ENCODE measurements around the gene ADGRA1. TPM values are rescaled to one million over a fixed set of nuclear protein-coding genes. Genes with fewer than 3 reads are reported as not detected.
A peak's percentile ranks its signal among the peaks of the same experiment; 100 is the strongest.

ADGRA1 gene, protein sequence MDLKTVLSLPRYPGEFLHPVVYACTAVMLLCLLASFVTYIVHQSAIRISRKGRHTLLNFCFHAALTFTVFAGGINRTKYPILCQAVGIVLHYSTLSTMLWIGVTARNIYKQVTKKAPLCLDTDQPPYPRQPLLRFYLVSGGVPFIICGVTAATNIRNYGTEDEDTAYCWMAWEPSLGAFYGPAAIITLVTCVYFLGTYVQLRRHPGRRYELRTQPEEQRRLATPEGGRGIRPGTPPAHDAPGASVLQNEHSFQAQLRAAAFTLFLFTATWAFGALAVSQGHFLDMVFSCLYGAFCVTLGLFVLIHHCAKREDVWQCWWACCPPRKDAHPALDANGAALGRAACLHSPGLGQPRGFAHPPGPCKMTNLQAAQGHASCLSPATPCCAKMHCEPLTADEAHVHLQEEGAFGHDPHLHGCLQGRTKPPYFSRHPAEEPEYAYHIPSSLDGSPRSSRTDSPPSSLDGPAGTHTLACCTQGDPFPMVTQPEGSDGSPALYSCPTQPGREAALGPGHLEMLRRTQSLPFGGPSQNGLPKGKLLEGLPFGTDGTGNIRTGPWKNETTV
- not detected in 2 replicates for total RNA-seq (2013; cell fraction: nucleolus; rRNA removed)
- total RNA-seq (2014; rRNA removed): not detected in 2 replicates
- not detected in 2 replicates for total RNA-seq (2014; rRNA removed; fragmentation: Illumina TruSeq; extraction: Trizol)
- not detected in 2 replicates for total RNA-seq (2021)
- not detected for polyA plus RNA-seq (2011; ENCODE audit: low read depth)
- polyA plus RNA-seq (2011; rRNA removed): not detected in 2 replicates
- polyA plus RNA-seq (2011; cell fraction: cytosol; rRNA removed): not detected in 2 replicates
- polyA plus RNA-seq (2011; cell fraction: nucleus; rRNA removed): not detected in 2 replicates
- polyA plus RNA-seq (2012): not detected in 2 replicates
- not detected in 2 replicates for polyA plus RNA-seq (2014; fragmentation: Illumina TruSeq; extraction: Trizol)
- polyA plus RNA-seq (2014; fragmentation: Nextera tagmentation; extraction: Ambion mirVana): not detected
- not detected in 2 replicates for polyA plus RNA-seq (2014; rRNA removed)
- polyA plus RNA-seq (2016; fragmentation: Nextera tagmentation; extraction: Ambion mirVana): not detected
- polyA minus RNA-seq (2011; rRNA and poly(A)+ RNA removed): not detected in 2 replicates
- not detected in 2 replicates for polyA minus RNA-seq (2011; cell fraction: cytosol; rRNA and poly(A)+ RNA removed)
- polyA minus RNA-seq (2011; cell fraction: nucleus; rRNA and poly(A)+ RNA removed): not detected in 2 replicates
- Bru-seq, nascent RNA: not detected
- BruChase-seq, experiment 1, labeled RNA remaining after a 6-hour chase: percentile 2 among the genes with signal in this experiment
- BruChase-seq, experiment 2, labeled RNA remaining after a 2-hour chase: not detected
- long read RNA-seq, experiment 1: 0 reads
- long read RNA-seq, experiment 2: 0 reads

DNA sequence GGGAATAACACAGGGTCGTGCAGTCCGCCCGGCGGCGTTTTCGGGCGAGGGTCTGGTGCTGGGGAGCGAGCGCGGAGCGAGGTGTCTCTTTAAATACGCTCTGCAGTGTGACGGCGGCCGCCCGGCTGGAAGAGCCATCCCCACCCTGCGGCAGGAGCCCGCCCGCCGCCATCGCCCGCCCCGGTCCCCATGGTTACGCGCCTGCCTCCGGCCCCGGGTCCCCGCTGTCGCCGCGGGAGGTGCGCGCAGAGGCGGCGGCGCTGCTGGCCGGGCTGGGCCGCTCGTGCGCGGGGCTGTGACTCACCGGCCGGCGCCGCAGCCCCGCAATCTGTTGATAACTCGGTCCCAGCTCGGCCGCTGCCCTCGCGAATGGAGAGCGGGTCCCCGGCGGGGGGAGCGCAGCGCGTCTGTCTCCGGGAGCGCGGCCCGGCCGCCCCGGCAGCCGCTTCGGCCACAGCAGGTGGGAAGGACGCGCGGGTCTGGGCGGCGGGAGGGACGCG lies at the start of gene ADGRA1:
TSS of gene ADGRA1 (plus strand) at position 246 of the 500 bp plus-strand sequence. CDS start 986 bp downstream, outside the sequence.
- Histone ChIP-seq H3K4me2 (ENCODE audit: control insufficient read depth, insufficient read depth) (no peak within 1 kb of the TSS), H3K4me1 (ENCODE audit: control insufficient read depth, insufficient read depth, low read length) (no peaks in the 10 kb centered on the region), H3K36me3 (ENCODE audit: control insufficient read depth in 2 of 2, insufficient read depth in 2 of 2, low read length in 1 of 2) (no peaks in the 10 kb centered on the region), H3K4me3 (no peak within 1 kb of the TSS), H3K27ac (ENCODE audit: control insufficient read depth, insufficient read depth) (no peak within 1 kb of the TSS), H3K9me3 (replicated peaks; ENCODE audit: control insufficient read depth, insufficient read depth, low read length) (no peaks in the 10 kb centered on the region), H4K20me1 (ENCODE audit: control insufficient read depth, insufficient read depth) (no peaks in the 10 kb centered on the region), H3K9ac (ENCODE audit: control insufficient read depth, insufficient read depth, low read length) (no peak within 1 kb of the TSS), H2AFZ (ENCODE audit: control insufficient read depth, low read depth, low read length) (no peak within 1 kb of the TSS), H3K79me2 (ENCODE audit: control insufficient read depth, insufficient read depth, low read length) (no peaks in the 10 kb centered on the region), H3K27me3 (replicated peaks in 1 of 2; ENCODE audit: control insufficient read depth in 2 of 2, insufficient read depth in 2 of 2, low read length in 1 of 2) (no peaks in the 10 kb centered on the region)
- no peak for FAIRE-seq
- BruUV-seq (replicated peaks): no TSS peak
- ChIA-PET SMC1A (ENCODE audit: uncharacterized antibody, unreplicated experiment) (no interaction called here), RAD21 (ENCODE audit: unreplicated experiment) (no interaction called here), POLR2A (no interaction called here), CTCF (no interaction called here)
- 37% methylated on average over 44 of the region's 72 CpGs for WGBS (ENCODE audit: insufficient coverage, insufficient replicate concordance, low lambda C conversion rate, missing lambda C conversion rate)
- intact Hi-C loops (cut with micrococcal nuclease; ENCODE audit: unreplicated experiment) (no loop called here), in situ Hi-C loops (cut with MboI) (no loop called here)
- TF ChIP-seq SP1 (IDR thresholded peaks at IDR 0.05; ENCODE audit: low read depth, low read length) (no peak), ZNF207 (IDR thresholded peaks at IDR 0.05; ENCODE audit: borderline replicate concordance) (no peak), EZH2 (IDR thresholded peaks at IDR 0.05; ENCODE audit: borderline replicate concordance, control insufficient read depth, low read depth, low read length) (no peak), NBN (IDR thresholded peaks at IDR 0.05) (no peak), RCOR1 (conservative IDR thresholded peaks at IDR 0.05; ENCODE audit: low read depth, low read length) (no peak), TAF1 (IDR thresholded peaks at IDR 0.05; ENCODE audit: borderline replicate concordance, low read depth, low read length) (no peak), YY1 (IDR thresholded peaks at IDR 0.05; ENCODE audit: low read depth, low read length) (no peak), ZNF217 (IDR thresholded peaks at IDR 0.05) (no peak), IRF4 (IDR thresholded peaks at IDR 0.05; ENCODE audit: low read depth, low read length) (no peak), SMARCA5 (IDR thresholded peaks at IDR 0.05) (no peak), RUNX3 (IDR thresholded peaks at IDR 0.05; ENCODE audit: low read length) (no peak), POU2F2 (IDR thresholded peaks at IDR 0.05; ENCODE audit: borderline replicate concordance, low read depth, low read length) (no peak)
- TF ChIP-seq, protein P1, sequence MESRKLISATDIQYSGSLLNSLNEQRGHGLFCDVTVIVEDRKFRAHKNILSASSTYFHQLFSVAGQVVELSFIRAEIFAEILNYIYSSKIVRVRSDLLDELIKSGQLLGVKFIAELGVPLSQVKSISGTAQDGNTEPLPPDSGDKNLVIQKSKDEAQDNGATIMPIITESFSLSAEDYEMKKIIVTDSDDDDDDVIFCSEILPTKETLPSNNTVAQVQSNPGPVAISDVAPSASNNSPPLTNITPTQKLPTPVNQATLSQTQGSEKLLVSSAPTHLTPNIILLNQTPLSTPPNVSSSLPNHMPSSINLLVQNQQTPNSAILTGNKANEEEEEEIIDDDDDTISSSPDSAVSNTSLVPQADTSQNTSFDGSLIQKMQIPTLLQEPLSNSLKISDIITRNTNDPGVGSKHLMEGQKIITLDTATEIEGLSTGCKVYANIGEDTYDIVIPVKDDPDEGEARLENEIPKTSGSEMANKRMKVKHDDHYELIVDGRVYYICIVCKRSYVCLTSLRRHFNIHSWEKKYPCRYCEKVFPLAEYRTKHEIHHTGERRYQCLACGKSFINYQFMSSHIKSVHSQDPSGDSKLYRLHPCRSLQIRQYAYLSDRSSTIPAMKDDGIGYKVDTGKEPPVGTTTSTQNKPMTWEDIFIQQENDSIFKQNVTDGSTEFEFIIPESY (IDR thresholded peaks at IDR 0.05): no peak
- TF ChIP-seq, protein P2, sequence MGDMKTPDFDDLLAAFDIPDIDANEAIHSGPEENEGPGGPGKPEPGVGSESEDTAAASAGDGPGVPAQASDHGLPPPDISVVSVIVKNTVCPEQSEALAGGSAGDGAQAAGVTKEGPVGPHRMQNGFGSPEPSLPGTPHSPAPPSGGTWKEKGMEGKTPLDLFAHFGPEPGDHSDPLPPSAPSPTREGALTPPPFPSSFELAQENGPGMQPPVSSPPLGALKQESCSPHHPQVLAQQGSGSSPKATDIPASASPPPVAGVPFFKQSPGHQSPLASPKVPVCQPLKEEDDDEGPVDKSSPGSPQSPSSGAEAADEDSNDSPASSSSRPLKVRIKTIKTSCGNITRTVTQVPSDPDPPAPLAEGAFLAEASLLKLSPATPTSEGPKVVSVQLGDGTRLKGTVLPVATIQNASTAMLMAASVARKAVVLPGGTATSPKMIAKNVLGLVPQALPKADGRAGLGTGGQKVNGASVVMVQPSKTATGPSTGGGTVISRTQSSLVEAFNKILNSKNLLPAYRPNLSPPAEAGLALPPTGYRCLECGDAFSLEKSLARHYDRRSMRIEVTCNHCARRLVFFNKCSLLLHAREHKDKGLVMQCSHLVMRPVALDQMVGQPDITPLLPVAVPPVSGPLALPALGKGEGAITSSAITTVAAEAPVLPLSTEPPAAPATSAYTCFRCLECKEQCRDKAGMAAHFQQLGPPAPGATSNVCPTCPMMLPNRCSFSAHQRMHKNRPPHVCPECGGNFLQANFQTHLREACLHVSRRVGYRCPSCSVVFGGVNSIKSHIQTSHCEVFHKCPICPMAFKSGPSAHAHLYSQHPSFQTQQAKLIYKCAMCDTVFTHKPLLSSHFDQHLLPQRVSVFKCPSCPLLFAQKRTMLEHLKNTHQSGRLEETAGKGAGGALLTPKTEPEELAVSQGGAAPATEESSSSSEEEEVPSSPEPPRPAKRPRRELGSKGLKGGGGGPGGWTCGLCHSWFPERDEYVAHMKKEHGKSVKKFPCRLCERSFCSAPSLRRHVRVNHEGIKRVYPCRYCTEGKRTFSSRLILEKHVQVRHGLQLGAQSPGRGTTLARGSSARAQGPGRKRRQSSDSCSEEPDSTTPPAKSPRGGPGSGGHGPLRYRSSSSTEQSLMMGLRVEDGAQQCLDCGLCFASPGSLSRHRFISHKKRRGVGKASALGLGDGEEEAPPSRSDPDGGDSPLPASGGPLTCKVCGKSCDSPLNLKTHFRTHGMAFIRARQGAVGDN (IDR thresholded peaks at IDR 0.05): no peak
- ATAC-seq: no peak
- DNase-seq (ENCODE audit: low read depth, low spot score): no peak
